Heart left ventricle (tissue), 16 donors: ENCODE data around the gene COL27A1. TPM values are rescaled to one million over a fixed set of nuclear protein-coding genes. Genes with fewer than 3 reads are reported as not detected.
A peak's percentile ranks its signal among the peaks of the same experiment; 100 is the strongest.
"Not testable (repeated sequence)": the region's sequence is repeated elsewhere in the genome, so short reads cannot be mapped to it uniquely, and the experiment has no call there.

Source experiments
- ATAC-seq, 4 donors: fragments of 200-7000 bp; cut with Tn5 transposase; one replicate each; pipeline ENCODE4 v1.9.1; 2020 to 2022; ENCODE audit warnings: moderate library complexity in 4 of 4, mild to moderate bottlenecking in 3 of 4, moderate number of reproducible peaks in 1 of 4
- DNase-seq, 5 donors: peaks; one replicate each; pipeline ENCODE4 v3.0.0-alpha.2; 2020
- H3K27ac ChIP-seq, 12 donors: fragments of 200-600 bp; sonication (generic) in 4 of 12; one replicate each; pipeline versions ENCODE4 v1.5.0 to v1.8.0; 2016 to 2022; ENCODE audit warnings: mild to moderate bottlenecking in 2 of 12
- H3K27me3 ChIP-seq, 9 donors: fragments of 200-600 bp; sonication (generic) in 2 of 9; one replicate each; pipeline versions ENCODE4 v1.5.1 to v1.8.0; 2016 to 2022; ENCODE audit warnings: mild to moderate bottlenecking in 3 of 9
- H3K36me3 ChIP-seq, 9 donors: fragments of 200-600 bp; sonication (generic) in 2 of 9; one replicate each; pipeline versions ENCODE4 v1.5.0 to v1.8.0; 2018 to 2022; ENCODE audit warnings: mild to moderate bottlenecking in 2 of 9
- H3K4me1 ChIP-seq, 12 donors: fragments of 200-600 bp; sonication (generic) in 4 of 12; one replicate each; pipeline versions ENCODE4 v1.5.0 to v1.8.0; 2016 to 2022; ENCODE audit warnings: mild to moderate bottlenecking in 3 of 12
- H3K4me3 ChIP-seq, 12 donors: fragments of 200-600 bp; sonication (generic) in 4 of 12; one replicate each; pipeline versions ENCODE4 v1.5.0 to v1.8.0; 2017 to 2022; ENCODE audit warnings: mild to moderate bottlenecking in 9 of 12, moderate library complexity in 4 of 12
- H3K9me3 ChIP-seq, 12 donors: fragments of 200-600 bp; sonication (generic) in 4 of 12; one replicate each; pipeline versions ENCODE4 v1.5.0 to v1.8.0; 2016 to 2022; ENCODE audit warnings: mild to moderate bottlenecking in 1 of 12
- CTCF ChIP-seq, 12 donors: fragments of 200-600 bp; sonication (generic) in 4 of 12; IDR thresholded peaks; one replicate each; pipeline versions ENCODE4 v1.5.0 to v1.8.0; 2018 to 2022; ENCODE audit warnings: antibody characterized with exemption in 12 of 12, mild to moderate bottlenecking in 5 of 12
- POLR2A ChIP-seq, 2 donors: fragments of 450-650 bp; IDR thresholded peaks; one replicate each; pipeline ENCODE4 v1.6.1; 2017; ENCODE audit warnings: antibody characterized with exemption in 2 of 2, mild to moderate bottlenecking in 2 of 2, moderate library complexity in 2 of 2
- WGBS, 4 donors: extraction: QIAGEN DNeasy Blood & Tissue Kit in 2 of 4; methylation state at CpG; one replicate each; pipeline versions ENCODE4 v1.1.5 to v1.1.7; 2013 to 2018; 5-methylcytosine and 5-hydroxymethylcytosine counted together
- intact Hi-C, 10 donors: fragments of 100-400 bp; cut with DNase I; formaldehyde crosslinking; loops; one replicate each; pipeline versions ENCODE4 v1.11.1 to v1.14.2; 2022
- polyA plus RNA-seq, 2 donors: library from polyadenylated mRNA; stranded (reverse); fragments of 200-250 nt; gene quantifications; one replicate each; pipeline ENCODE4 v1.2.3, GENCODE V29; 2013
- total RNA-seq, 9 donors: library from RNA; depleted of rRNA in 2 of 9; stranded (reverse); fragments of >200 nt in 2 of 9; fragmentation: NEBNext Ultra II Directional in 3 of 9; extraction: Animal tissue kit (Norgen Biotek cat#: 25700) in 3 of 9; gene quantifications; one replicate each; pipeline versions ENCODE4 v1.1.0 to v1.2.4, GENCODE V29; 2016 to 2023
- donor health status: ischemic (EF 13 %, LVEDD 7.1; RV severe dilation, severe dysfunction).
- donor health status: healthy with polysubstance abuse.
- donor health status: DM: no; HTN: yes; CAD: no.
- donor health status: DM: no; HTN: no; CAD: no.
- donor health status: ischemic (EF 25% LVEDD 6.9; RV normal size, moderate dysfunction).
- donor health status: ischemic (EF 25% LVEDD 5.7; RV mildly dilated, moderate dysfunction).
- donor health status: healthy.
- donor health status: DM: yes; HTN: yes; CAD: no.
- donor health status: ischemic (EF 35%, LVEDD 5.7; RV mildly dilated, moderate dysfunction).
- donor health status: nonischemic (EF 11% LVEDD 7.7; RV severe dilation, severe dysfunction).
- donor health status: DM: yes; HTN: yes; CAD: no.
- donor health status: PGD.
- donor health status: ischemic (EF 29% LVEDD 5.4; RV normal size, mild dysfunction).
- donor health status: nonischemic (EF 23%, LVEDD 6.1; RV moderate dilation, normal function).

The COL27A1 gene
- total and polyA plus RNA-seq, 11 donors: 2.3 to 14.2 (median 5.2) TPM

GRCh38 chr9:114316605-114317230 lies 161.4 kb downstream of the COL27A1 start:
- DNase-seq (peak in 1 of 5 donors; percentile 5), ATAC-seq (no peak)
- peaks cover 0 to 5% (median 0%) of the 10 kb centered on the region in 12 donors for H3K9me3 ChIP-seq
- no peak overlapping the region for H3K4me3 ChIP-seq
- 77 to 84% (median 84%) methylated on average over 10 of the region's 10 CpGs for WGBS, 4 donors
- peaks cover 0 to 7% (median 0%) of the 10 kb centered on the region in 9 donors for H3K27me3 ChIP-seq
- intact Hi-C loops: no loop called here
- H3K36me3 ChIP-seq: peaks cover 0 to 2% (median 0%) of the 10 kb centered on the region in 9 donors
- H3K4me1 ChIP-seq: no peaks in the 10 kb centered on the region
- TF ChIP-seq CTCF (IDR thresholded peaks at IDR 0.05) (no peak), POLR2A (IDR thresholded peaks at IDR 0.05) (no peak)
- no peak overlapping the region for H3K27ac ChIP-seq

- H3K9me3 ChIP-seq: peaks cover 0 to 5% (median 0%) of the 10 kb centered on the region in 12 donors
- no peaks in the 10 kb centered on the region for H3K4me1 ChIP-seq
- TF ChIP-seq POLR2A (IDR thresholded peaks at IDR 0.05) (no peak), CTCF (IDR thresholded peaks at IDR 0.05) (no peak)
- 78 to 83% (median 81%) methylated on average over 8 of the region's 8 CpGs for whole genome bisulfite sequencing, 4 donors
- no peak overlapping the region for H3K27ac ChIP-seq
- no peaks in the 10 kb centered on the region for H3K36me3 ChIP-seq
- peaks cover 0 to 7% (median 0%) of the 10 kb centered on the region in 9 donors for H3K27me3 ChIP-seq
- no peak overlapping the region for H3K4me3 ChIP-seq
- intact Hi-C loops: no loop called here
- ATAC-seq (no peak), DNase-seq (no peak)
These were observed 162.5 kb downstream of the COL27A1 start for GRCh38 chr9:114317665-114318357.

GRCh38 chr9:114318416-114318815 lies 163.1 kb downstream of the COL27A1 start:
- WGBS, 4 donors: 83 to 90% (median 88%) methylated on average over 8 of the region's 8 CpGs
- intact Hi-C loops: no loop called here
- Histone ChIP-seq H3K4me3 (no peak overlapping the region), H3K36me3 (no peaks in the 10 kb centered on the region), H3K9me3 (peaks cover 0 to 5% (median 0%) of the 10 kb centered on the region in 12 donors), H3K27ac (no peak overlapping the region), H3K27me3 (peaks cover 0 to 7% (median 0%) of the 10 kb centered on the region in 9 donors), H3K4me1 (no peaks in the 10 kb centered on the region)
- TF ChIP-seq POLR2A (IDR thresholded peaks at IDR 0.05): no peak
- TF ChIP-seq CTCF (IDR thresholded peaks at IDR 0.05): no peak
- ATAC-seq (no peak), DNase-seq (no peak)

GRCh38 chr9:114319147-114319546 lies 163.8 kb downstream of the COL27A1 start:
- Histone ChIP-seq H3K4me1 (no peaks in the 10 kb centered on the region), H3K27ac (no peak overlapping the region), H3K27me3 (peaks cover 0 to 7% (median 0%) of the 10 kb centered on the region in 9 donors), H3K4me3 (no peak overlapping the region), H3K9me3 (peaks cover 0 to 5% (median 0%) of the 10 kb centered on the region in 12 donors), H3K36me3 (no peaks in the 10 kb centered on the region)
- intact Hi-C loops: no loop called here
- no peak for DNase-seq
- no peak for ATAC-seq
- WGBS, 4 donors: 79 to 88% (median 82%) methylated on average over 3 of the region's 3 CpGs
- no peak for TF ChIP-seq CTCF (IDR thresholded peaks at IDR 0.05)
- TF ChIP-seq POLR2A (IDR thresholded peaks at IDR 0.05): no peak

- H3K4me1 ChIP-seq, H3K27me3 ChIP-seq: not testable (repeated sequence)
- 92 to 96% (median 94%) methylated on average over 7 of the region's 7 CpGs for whole genome bisulfite sequencing, 4 donors
These were observed 165.4 kb downstream of the COL27A1 start for GRCh38 chr9:114320710-114321109.

More at GRCh38 chr9:114320710-114321109, 165.4 kb downstream of the COL27A1 start:
- DNase-seq, H3K36me3 ChIP-seq, H3K4me3 ChIP-seq, ATAC-seq, intact Hi-C loops, H3K9me3 ChIP-seq, H3K27ac ChIP-seq: not testable (repeated sequence)
